PFSK-1 (cell line): ENCODE measurements around the gene NTM.

ENCODE experiments used
- FOXP2 ChIP-seq: optimal IDR thresholded peaks from 2 replicates; pipeline ENCODE3; 2011; ENCODE audit warnings: borderline replicate concordance, control low read depth, inconsistent platforms; ENCODE audit not compliant: insufficient read depth; ENCODE audit errors: extremely low read length, extremely low read depth
- POLR2AphosphoS5 ChIP-seq: IDR thresholded peaks from 2 replicates; pipeline ENCODE4 v1.6.1; 2012; ENCODE audit warnings: low read depth, mild to moderate bottlenecking, control low read depth, low read length, moderate library complexity
- SIN3A ChIP-seq: IDR thresholded peaks from 2 replicates; pipeline ENCODE4 v1.6.1; 2012; ENCODE audit warnings: mild to moderate bottlenecking, low read length, moderate library complexity, borderline replicate concordance; ENCODE audit not compliant: insufficient read depth
- TAF1 ChIP-seq: IDR thresholded peaks from 2 replicates; pipeline ENCODE4 v1.6.1; 2012; ENCODE audit warnings: low read length, control low read depth, borderline replicate concordance; ENCODE audit not compliant: insufficient read depth
- TF ChIP-seq, protein P1 (sequence below), 2 experiments: IDR thresholded peaks; 2 replicates each; pipeline versions ENCODE4 v1.6.1 to v1.8.0; 2011 to 2012; ENCODE audit warnings: low read depth in 2 of 2, low read length in 2 of 2, control low read depth in 1 of 2, inconsistent platforms in 1 of 2, mild to moderate bottlenecking in 1 of 2, moderate library complexity in 1 of 2; ENCODE audit not compliant: insufficient read depth in 1 of 2

- TF ChIP-seq POLR2AphosphoS5, result no peak
- no peak for TF ChIP-seq TAF1
- TF ChIP-seq, protein P1, sequence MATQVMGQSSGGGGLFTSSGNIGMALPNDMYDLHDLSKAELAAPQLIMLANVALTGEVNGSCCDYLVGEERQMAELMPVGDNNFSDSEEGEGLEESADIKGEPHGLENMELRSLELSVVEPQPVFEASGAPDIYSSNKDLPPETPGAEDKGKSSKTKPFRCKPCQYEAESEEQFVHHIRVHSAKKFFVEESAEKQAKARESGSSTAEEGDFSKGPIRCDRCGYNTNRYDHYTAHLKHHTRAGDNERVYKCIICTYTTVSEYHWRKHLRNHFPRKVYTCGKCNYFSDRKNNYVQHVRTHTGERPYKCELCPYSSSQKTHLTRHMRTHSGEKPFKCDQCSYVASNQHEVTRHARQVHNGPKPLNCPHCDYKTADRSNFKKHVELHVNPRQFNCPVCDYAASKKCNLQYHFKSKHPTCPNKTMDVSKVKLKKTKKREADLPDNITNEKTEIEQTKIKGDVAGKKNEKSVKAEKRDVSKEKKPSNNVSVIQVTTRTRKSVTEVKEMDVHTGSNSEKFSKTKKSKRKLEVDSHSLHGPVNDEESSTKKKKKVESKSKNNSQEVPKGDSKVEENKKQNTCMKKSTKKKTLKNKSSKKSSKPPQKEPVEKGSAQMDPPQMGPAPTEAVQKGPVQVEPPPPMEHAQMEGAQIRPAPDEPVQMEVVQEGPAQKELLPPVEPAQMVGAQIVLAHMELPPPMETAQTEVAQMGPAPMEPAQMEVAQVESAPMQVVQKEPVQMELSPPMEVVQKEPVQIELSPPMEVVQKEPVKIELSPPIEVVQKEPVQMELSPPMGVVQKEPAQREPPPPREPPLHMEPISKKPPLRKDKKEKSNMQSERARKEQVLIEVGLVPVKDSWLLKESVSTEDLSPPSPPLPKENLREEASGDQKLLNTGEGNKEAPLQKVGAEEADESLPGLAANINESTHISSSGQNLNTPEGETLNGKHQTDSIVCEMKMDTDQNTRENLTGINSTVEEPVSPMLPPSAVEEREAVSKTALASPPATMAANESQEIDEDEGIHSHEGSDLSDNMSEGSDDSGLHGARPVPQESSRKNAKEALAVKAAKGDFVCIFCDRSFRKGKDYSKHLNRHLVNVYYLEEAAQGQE (IDR thresholded peaks at IDR 0.05; ENCODE audit: insufficient read depth in 1 of 2, low read depth in 2 of 2, low read length in 2 of 2), result no peak
- TF ChIP-seq SIN3A, result no peak
- TF ChIP-seq FOXP2, result no peak
Measured at GRCh38 chr11:132228746-132229325, 858.4 kb downstream of the NTM start.
